VCaP (cell line): ENCODE measurements around the gene ZNF431.
"Not testable (repeated sequence)": the region's sequence is repeated elsewhere in the genome, so short reads cannot be mapped to it uniquely, and the experiment has no call there.

Experiments used
- H3K27ac ChIP-seq: fragments of 450-650 bp; 2 replicates; pipeline ENCODE4 v1.5.1; 2017
- TF ChIP-seq, protein P1 (sequence below): fragments of 450-650 bp; conservative IDR thresholded peaks from 2 replicates; pipeline ENCODE4 v1.5.1; 2017; ENCODE audit warnings: mild to moderate bottlenecking, moderate library complexity

The ZNF431 gene

DNA sequence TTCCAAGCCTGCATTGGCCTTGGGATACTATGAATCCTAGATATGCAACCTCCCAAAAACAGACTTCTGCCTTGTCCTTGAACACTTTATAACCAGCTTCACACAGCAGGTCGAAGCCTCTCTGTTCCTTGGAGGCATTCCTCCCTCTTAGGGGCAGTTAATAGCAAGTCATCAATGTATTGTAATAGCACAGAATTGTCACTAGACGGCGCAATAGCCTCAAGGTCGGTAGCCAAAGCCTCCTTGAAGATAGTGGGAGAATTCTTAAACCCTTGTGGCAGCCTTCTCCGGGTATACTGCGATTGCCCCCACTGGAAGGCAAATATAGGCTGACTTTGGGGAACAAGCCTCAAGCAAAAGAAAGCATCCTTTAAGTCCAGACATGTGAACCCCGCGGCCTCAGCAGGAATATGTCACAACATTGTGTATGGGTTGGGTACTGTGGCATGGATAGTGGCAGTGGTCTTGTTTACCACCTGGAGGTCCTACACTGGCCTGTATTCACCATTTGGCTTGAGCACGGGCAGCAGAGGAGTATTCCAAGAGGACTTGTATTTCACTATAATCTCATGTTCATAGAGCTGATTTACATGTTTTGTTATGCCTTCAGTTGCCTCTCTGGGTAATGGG, 61.1 kb downstream of the ZNF431 start:
- TF ChIP-seq, protein P1, sequence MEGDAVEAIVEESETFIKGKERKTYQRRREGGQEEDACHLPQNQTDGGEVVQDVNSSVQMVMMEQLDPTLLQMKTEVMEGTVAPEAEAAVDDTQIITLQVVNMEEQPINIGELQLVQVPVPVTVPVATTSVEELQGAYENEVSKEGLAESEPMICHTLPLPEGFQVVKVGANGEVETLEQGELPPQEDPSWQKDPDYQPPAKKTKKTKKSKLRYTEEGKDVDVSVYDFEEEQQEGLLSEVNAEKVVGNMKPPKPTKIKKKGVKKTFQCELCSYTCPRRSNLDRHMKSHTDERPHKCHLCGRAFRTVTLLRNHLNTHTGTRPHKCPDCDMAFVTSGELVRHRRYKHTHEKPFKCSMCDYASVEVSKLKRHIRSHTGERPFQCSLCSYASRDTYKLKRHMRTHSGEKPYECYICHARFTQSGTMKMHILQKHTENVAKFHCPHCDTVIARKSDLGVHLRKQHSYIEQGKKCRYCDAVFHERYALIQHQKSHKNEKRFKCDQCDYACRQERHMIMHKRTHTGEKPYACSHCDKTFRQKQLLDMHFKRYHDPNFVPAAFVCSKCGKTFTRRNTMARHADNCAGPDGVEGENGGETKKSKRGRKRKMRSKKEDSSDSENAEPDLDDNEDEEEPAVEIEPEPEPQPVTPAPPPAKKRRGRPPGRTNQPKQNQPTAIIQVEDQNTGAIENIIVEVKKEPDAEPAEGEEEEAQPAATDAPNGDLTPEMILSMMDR: peak; percentile 79
- no peak overlapping the region for H3K27ac ChIP-seq

DNA sequence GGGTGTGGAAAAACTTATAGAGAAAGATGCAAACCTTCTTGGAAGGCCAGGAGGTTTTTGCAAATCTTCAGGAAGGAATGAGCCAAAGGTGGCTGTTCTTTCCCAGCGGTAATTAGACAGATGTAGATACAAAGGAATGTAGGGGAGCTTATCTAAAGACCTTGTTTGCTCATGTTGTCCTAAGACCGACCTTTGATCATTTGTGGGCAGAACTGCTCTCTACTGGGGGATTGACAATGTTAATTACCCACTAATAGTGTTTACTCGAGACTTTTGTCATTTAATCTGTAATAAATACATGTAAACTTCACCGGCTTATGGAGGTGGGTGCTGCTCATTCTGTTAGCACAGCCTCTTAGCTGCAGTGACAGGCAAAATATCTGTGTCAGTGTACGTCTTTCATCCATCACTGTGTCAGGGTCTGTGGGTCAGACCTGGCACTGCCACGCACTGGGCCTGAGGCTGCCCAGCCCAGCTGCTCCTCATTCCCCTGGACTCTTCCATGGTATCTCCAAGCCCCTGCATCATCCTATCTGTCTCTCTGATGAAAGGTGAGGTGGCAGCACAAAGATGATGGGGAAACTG, 68.3 kb downstream of the ZNF431 start:
- TF ChIP-seq, protein P1: no peak
- H3K27ac ChIP-seq: no peak overlapping the region

DNA sequence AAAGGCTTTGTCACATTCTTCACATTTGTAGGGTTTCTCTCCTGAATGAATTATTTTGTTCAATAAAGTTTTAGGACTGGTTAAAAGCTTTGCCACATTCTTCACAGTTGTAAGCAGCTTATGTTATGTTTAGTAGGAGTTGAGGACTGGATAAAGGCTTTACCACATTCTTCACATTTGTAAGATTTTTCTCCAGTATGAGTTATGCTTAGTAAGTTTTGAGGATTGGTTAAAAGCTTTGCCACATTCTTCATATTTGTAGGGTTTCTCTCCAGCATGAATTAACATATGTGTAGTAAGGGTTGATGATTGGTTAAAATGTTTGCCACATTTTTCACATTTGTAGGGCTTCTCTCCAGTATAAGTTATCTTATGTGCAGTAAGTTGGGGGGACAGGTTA, 79.9 kb downstream of the ZNF431 start:
- TF ChIP-seq, protein P1: no peak
- no peak overlapping the region for H3K27ac ChIP-seq

DNA sequence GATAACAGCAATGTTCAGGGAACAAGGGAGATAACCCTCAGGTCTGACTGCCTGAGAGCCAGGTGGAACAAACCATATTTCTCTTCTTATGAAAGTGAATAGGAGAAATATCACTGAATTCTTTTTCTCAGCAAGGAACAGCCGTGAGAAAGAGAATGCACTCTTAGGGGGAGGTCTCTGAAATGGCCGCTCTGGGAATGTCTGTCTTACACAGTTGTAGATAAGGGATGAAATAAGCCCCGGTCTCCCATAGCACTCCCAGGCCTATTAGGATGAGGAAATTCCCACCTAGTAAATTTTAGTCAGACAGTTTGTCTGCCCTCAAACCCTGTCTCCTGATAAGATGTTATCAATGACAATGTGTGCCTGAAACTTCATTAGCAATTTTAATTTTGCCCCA, 88.1 kb downstream of the ZNF431 start:
- H3K27ac ChIP-seq: not testable (repeated sequence)

DNA sequence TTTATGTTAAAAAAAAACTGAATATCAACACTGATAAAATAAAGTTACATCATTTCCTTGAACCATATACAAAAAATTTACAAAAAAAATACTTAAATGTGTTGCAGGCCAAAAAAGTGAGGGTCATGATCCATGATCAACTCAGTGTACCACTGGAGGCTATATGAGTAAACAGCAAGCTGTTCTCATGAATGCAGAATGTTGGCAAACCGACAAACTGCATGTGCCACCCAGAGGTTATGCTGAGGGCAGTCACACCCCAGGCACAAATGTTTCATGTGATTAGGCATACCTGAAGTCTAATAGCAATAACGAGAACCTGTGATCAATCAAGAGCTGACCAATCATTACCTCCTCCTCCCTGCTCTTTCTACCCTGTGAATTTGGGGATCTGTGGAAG, 91.9 kb downstream of the ZNF431 start:
- TF ChIP-seq, protein P1: no peak

DNA sequence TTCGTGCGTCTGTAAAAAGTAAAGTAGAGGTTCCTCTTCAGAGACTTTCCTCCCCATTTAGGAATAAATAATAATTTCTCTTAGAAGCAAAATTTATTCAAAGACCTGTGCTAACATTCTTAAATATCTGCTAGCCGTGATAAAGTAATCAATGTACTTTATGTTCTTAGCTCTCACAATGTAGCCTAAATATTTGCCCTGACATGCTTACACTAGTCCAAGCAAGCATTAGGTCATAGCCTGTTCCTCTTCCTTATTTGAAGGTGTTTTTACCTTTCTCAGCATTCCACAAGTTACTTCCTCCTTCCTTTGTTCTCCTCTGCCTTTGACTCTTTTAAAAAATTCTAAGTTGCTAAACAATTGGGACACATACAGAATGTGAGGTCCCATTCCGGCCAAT, 94.9 kb downstream of the ZNF431 start:
- H3K27ac ChIP-seq: not testable (repeated sequence)

More for the DNA sequence above, 91.9 kb downstream of the ZNF431 start:
- no peak overlapping the region for H3K27ac ChIP-seq

DNA sequence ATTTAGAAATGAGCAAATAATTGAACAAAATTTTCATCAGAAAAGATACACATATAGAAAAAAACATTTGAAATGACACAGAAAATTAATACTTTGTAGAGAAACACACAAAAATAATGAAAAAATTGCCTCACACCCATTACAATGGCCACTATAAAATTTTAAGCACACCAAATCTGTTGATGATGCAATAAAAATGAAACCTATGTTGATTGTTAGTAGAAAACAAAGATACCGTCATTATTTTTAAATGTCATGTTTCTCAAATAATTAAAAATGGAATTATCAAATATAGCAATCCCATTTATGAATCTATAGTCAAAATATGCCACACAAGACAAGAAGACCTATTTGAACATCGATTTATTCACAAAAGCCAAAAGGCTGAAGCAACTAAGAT, 96.8 kb downstream of the ZNF431 start:
- TF ChIP-seq, protein P1: no peak
- H3K27ac ChIP-seq: no peak overlapping the region
